ENCODE measurements around the gene PALM2AKAP2. TPM values are rescaled to one million over a fixed set of nuclear protein-coding genes. Genes with fewer than 3 reads are reported as not detected.

PALM2AKAP2 gene
- total RNA-seq, 1 donor from 2014 or later = 5.5 TPM

- DNase-seq (ENCODE audit: low spot score) = no peak
- Mint-ChIP-seq H3K27me3 (ENCODE audit: insufficient read depth) (peaks cover 31% of the 10 kb centered on the region), H3K36me3 (ENCODE audit: low read depth) (no peaks in the 10 kb centered on the region), H3K27ac (no peak overlapping the region), H3K4me3 (peak overlapping the region; percentile 83), H3K4me1 (ENCODE audit: low read depth) (peaks cover 22% of the 10 kb centered on the region), H3K9me3 (no peaks in the 10 kb centered on the region)
- intact Hi-C loops (cut with micrococcal nuclease) = no loop called here
These were observed 545 bp downstream of the PALM2AKAP2 start for GRCh38 chr9:109780453-109781033.

GRCh38 chr9:109781086-109781485, 1.1 kb downstream of the PALM2AKAP2 start:
- Mint-ChIP-seq H3K9me3 (no peaks in the 10 kb centered on the region), H3K4me1 (ENCODE audit: low read depth) (peaks cover 22% of the 10 kb centered on the region), H3K27me3 (ENCODE audit: insufficient read depth) (peaks cover 31% of the 10 kb centered on the region), H3K4me3 (peak overlapping the region; percentile 83), H3K36me3 (ENCODE audit: low read depth) (no peaks in the 10 kb centered on the region), H3K27ac (no peak overlapping the region)
- intact Hi-C loops (cut with micrococcal nuclease) = no loop called here
- DNase-seq (ENCODE audit: low spot score) = no peak

GRCh38 chr9:109781541-109782197, 1.7 kb downstream of the PALM2AKAP2 start:
- DNase-seq (ENCODE audit: low spot score) = no peak
- Mint-ChIP-seq H3K27me3 (ENCODE audit: insufficient read depth) (peaks cover 31% of the 10 kb centered on the region), H3K36me3 (ENCODE audit: low read depth) (no peaks in the 10 kb centered on the region), H3K27ac (no peak overlapping the region), H3K4me1 (ENCODE audit: low read depth) (peaks cover 17% of the 10 kb centered on the region), H3K4me3 (no peak overlapping the region), H3K9me3 (no peaks in the 10 kb centered on the region)
- intact Hi-C loops (cut with micrococcal nuclease) = no loop called here

GRCh38 chr9:109787735-109788134, 7.7 kb downstream of the PALM2AKAP2 start:
- DNase-seq (ENCODE audit: low spot score) = no peak
- no peaks in the 10 kb centered on the region for H3K4me1 Mint-ChIP-seq (ENCODE audit: low read depth)
- H3K36me3 Mint-ChIP-seq (ENCODE audit: low read depth) = no peaks in the 10 kb centered on the region
- intact Hi-C loops (cut with micrococcal nuclease) = no loop called here
- H3K27me3 Mint-ChIP-seq (ENCODE audit: insufficient read depth) = peaks cover 19% of the 10 kb centered on the region
- no peaks in the 10 kb centered on the region for H3K9me3 Mint-ChIP-seq
- no peak overlapping the region for H3K27ac Mint-ChIP-seq
- H3K4me3 Mint-ChIP-seq = no peak overlapping the region

- DNase-seq (ENCODE audit: low spot score) = no peak
- intact Hi-C loops (cut with micrococcal nuclease) = no loop called here
- H3K27me3 Mint-ChIP-seq (ENCODE audit: insufficient read depth) = peaks cover 14% of the 10 kb centered on the region
- no peaks in the 10 kb centered on the region for H3K9me3 Mint-ChIP-seq
- no peaks in the 10 kb centered on the region for H3K36me3 Mint-ChIP-seq (ENCODE audit: low read depth)
- H3K4me3 Mint-ChIP-seq = no peak overlapping the region
- H3K27ac Mint-ChIP-seq = no peak overlapping the region
- no peaks in the 10 kb centered on the region for H3K4me1 Mint-ChIP-seq (ENCODE audit: low read depth)
These were observed 9.6 kb downstream of the PALM2AKAP2 start for GRCh38 chr9:109789556-109789955.

- Mint-ChIP-seq H3K4me1 (ENCODE audit: low read depth) (no peaks in the 10 kb centered on the region), H3K27me3 (ENCODE audit: insufficient read depth) (peaks cover 16% of the 10 kb centered on the region), H3K4me3 (no peak overlapping the region), H3K36me3 (ENCODE audit: low read depth) (no peaks in the 10 kb centered on the region), H3K9me3 (no peaks in the 10 kb centered on the region), H3K27ac (no peak overlapping the region)
- no peak for DNase-seq (ENCODE audit: low spot score)
- intact Hi-C loops (cut with micrococcal nuclease) = no loop called here
These were observed 10.0 kb downstream of the PALM2AKAP2 start for GRCh38 chr9:109789971-109790370.

GRCh38 chr9:109791003-109791677, 11.1 kb downstream of the PALM2AKAP2 start:
- H3K27me3 Mint-ChIP-seq (ENCODE audit: insufficient read depth) = peaks cover 16% of the 10 kb centered on the region
- no peak for DNase-seq (ENCODE audit: low spot score)
- H3K4me3 Mint-ChIP-seq = no peak overlapping the region
- no peaks in the 10 kb centered on the region for H3K9me3 Mint-ChIP-seq
- intact Hi-C loops (cut with micrococcal nuclease) = no loop called here
- H3K36me3 Mint-ChIP-seq (ENCODE audit: low read depth) = no peaks in the 10 kb centered on the region
- no peak overlapping the region for H3K27ac Mint-ChIP-seq
- no peaks in the 10 kb centered on the region for H3K4me1 Mint-ChIP-seq (ENCODE audit: low read depth)

GRCh38 chr9:109791747-109792146, 11.7 kb downstream of the PALM2AKAP2 start:
- Mint-ChIP-seq H3K9me3 (no peaks in the 10 kb centered on the region), H3K27me3 (ENCODE audit: insufficient read depth) (peaks cover 16% of the 10 kb centered on the region), H3K27ac (no peak overlapping the region), H3K4me3 (no peak overlapping the region), H3K36me3 (ENCODE audit: low read depth) (no peaks in the 10 kb centered on the region), H3K4me1 (ENCODE audit: low read depth) (no peaks in the 10 kb centered on the region)
- no peak for DNase-seq (ENCODE audit: low spot score)
- intact Hi-C loops (cut with micrococcal nuclease) = no loop called here

GRCh38 chr9:109792951-109793546, 13.1 kb downstream of the PALM2AKAP2 start:
- intact Hi-C loops (cut with micrococcal nuclease) = no loop called here
- no peak for DNase-seq (ENCODE audit: low spot score)
- H3K27me3 Mint-ChIP-seq (ENCODE audit: insufficient read depth) = peaks cover 16% of the 10 kb centered on the region
- no peak overlapping the region for H3K4me3 Mint-ChIP-seq
- no peaks in the 10 kb centered on the region for H3K36me3 Mint-ChIP-seq (ENCODE audit: low read depth)
- H3K27ac Mint-ChIP-seq = no peak overlapping the region
- H3K4me1 Mint-ChIP-seq (ENCODE audit: low read depth) = no peaks in the 10 kb centered on the region
- H3K9me3 Mint-ChIP-seq = no peaks in the 10 kb centered on the region

GRCh38 chr9:109793921-109794320, 13.9 kb downstream of the PALM2AKAP2 start:
- Mint-ChIP-seq H3K27me3 (ENCODE audit: insufficient read depth) (peaks cover 13% of the 10 kb centered on the region), H3K4me3 (no peak overlapping the region), H3K4me1 (ENCODE audit: low read depth) (no peaks in the 10 kb centered on the region), H3K27ac (no peak overlapping the region), H3K9me3 (no peaks in the 10 kb centered on the region), H3K36me3 (ENCODE audit: low read depth) (no peaks in the 10 kb centered on the region)
- DNase-seq (ENCODE audit: low spot score) = no peak
- intact Hi-C loops (cut with micrococcal nuclease) = no loop called here

GRCh38 chr9:109794361-109795012, 14.5 kb downstream of the PALM2AKAP2 start:
- Mint-ChIP-seq H3K4me1 (ENCODE audit: low read depth) (no peaks in the 10 kb centered on the region), H3K27ac (no peak overlapping the region), H3K27me3 (ENCODE audit: insufficient read depth) (peaks cover 14% of the 10 kb centered on the region), H3K36me3 (ENCODE audit: low read depth) (no peaks in the 10 kb centered on the region), H3K9me3 (no peaks in the 10 kb centered on the region), H3K4me3 (no peak overlapping the region)
- no peak for DNase-seq (ENCODE audit: low spot score)
- intact Hi-C loops (cut with micrococcal nuclease) = no loop called here

- Mint-ChIP-seq H3K4me1 (ENCODE audit: low read depth) (no peaks in the 10 kb centered on the region), H3K9me3 (no peaks in the 10 kb centered on the region), H3K36me3 (ENCODE audit: low read depth) (no peaks in the 10 kb centered on the region), H3K27ac (no peak overlapping the region), H3K4me3 (no peak overlapping the region), H3K27me3 (ENCODE audit: insufficient read depth) (peaks cover 12% of the 10 kb centered on the region)
- intact Hi-C loops (cut with micrococcal nuclease) = no loop called here
- no peak for DNase-seq (ENCODE audit: low spot score)
These were observed 15.6 kb downstream of the PALM2AKAP2 start for GRCh38 chr9:109795613-109796012.

- DNase-seq (ENCODE audit: low spot score) = no peak
- Mint-ChIP-seq H3K4me3 (no peak overlapping the region), H3K9me3 (no peaks in the 10 kb centered on the region), H3K36me3 (ENCODE audit: low read depth) (no peaks in the 10 kb centered on the region), H3K27me3 (ENCODE audit: insufficient read depth) (peaks cover 8% of the 10 kb centered on the region), H3K27ac (no peak overlapping the region), H3K4me1 (ENCODE audit: low read depth) (no peaks in the 10 kb centered on the region)
- intact Hi-C loops (cut with micrococcal nuclease) = no loop called here
These were observed 16.1 kb downstream of the PALM2AKAP2 start for GRCh38 chr9:109796078-109796477.
